Measurements from ENCODE around the gene KRT78.

The KRT78 gene

DNA sequence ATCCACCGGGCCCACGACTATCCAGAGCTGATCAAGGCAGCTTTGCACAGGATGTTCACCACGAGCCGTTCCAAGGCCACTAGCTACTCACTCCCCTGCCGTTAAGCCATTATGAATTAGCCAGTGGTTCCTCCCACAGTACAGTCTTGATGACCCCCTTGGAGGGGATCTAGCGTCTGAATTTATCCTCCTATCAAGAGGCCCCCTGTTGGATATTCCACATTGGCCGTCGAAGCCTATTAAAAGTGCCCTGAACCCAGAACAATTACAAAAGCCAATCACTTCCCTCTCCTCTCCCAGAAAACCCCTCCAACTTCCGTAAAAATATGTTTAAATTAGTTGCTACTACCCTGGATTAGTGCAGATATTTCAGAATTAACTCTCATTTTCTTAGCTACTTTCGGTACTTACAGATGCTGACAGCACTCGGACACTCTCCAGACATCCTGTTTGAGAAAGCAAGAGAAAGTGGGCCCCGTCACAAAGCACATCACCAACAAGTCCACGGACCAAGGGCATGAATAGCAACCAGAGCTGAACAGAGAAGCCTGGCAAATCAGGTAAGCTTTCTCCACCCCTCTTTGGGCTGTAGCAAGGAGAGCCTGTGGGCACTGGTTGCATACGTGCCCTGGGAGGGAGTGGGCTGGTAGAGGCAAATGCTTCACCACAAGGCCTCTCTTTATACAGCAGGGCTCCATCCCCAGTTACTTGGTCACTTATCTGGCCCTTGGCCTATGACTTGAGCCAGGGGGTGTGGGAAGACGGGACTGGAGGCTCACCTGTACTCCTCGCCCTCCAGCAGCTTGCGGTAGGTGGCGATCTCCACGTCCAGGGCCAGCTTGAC is 58.1 kb downstream of the KRT78 start:
- no peak for DNase-seq
- in situ Hi-C loops (cut with MboI; ENCODE audit: low pct_unique_long_range_greater_than_20kb, low sequenced_read_pairs) = no loop called here

DNA sequence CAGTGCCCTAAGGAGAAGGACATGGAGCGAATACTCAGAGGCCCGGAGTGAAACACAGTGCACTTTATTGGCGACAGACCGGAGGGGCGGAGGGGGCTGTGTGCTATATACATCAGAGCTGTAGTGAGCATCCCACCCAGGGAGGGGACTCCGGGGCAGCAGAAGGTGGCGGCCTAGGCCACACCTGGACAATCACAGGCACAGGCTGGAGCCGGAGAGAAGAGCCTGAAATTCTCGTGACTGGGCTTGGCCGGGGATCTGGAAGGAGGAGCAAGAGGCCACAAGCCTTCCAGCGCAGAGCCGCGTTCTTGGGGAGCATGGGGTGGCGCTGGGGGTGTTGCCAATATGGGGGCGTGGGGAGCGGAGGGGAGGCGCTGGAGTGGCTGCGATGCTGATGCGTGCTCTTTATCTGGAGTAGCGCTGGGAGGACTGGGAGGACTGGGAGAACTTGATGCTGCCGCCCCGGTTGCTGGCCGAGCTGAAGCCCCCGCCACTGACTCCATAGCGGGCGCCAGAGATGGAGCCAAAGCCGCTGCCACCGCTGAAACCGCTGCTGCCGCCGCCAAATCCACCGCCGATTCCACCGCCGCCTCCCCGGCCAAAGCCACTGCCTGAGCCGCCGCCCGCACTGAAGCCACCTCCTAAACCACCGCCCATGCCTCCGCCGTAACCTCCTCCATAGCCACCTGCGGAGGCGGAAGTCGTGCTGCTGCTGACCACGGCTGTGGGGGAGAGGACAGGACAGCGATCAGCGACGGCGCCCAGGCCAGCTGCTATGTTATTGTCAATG is 59.0 kb downstream of the KRT78 start:
- DNase-seq = peak; percentile 21
- in situ Hi-C loops (cut with MboI; ENCODE audit: low pct_unique_long_range_greater_than_20kb, low sequenced_read_pairs) = no loop called here

- in situ Hi-C loops (cut with MboI; ENCODE audit: low pct_unique_long_range_greater_than_20kb, low sequenced_read_pairs) = no loop called here
- DNase-seq = no peak
Measured at GRCh38 chr12:52788876-52789636, 59.7 kb downstream of the KRT78 start.

DNA sequence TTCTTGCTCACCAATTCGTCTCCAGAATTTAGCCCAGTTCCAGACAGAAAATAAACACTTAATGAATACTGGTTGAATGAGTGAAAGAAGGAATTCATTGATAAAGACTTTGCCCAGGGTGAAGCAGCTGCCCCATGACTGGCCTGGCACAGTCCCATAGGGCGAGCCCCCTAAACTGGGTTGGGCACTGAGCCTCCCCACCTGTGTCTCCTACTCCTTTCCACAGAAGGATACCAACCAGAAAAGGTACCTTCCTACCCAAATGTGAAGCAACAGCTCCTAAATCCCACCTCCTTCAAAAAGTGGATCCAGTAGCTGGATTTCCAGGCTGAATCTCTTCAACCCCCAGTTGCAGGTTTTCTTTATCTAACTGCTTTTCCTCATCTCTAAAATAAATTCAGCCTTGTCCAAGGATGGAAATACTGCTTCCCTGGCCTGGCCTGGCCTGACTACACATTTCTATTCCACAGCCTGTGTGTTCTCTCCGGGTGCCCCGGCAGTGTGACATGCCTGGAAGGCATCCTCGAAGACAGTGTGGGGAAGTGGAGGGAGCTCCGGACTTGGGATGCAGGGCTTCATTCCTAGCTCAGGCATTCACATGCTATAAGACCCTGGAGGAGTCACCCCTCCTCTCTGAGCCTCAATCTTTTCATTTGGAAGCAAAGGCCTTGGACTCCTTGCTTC is 60.5 kb downstream of the KRT78 start:
- no peak for DNase-seq
- in situ Hi-C loops (cut with MboI; ENCODE audit: low pct_unique_long_range_greater_than_20kb, low sequenced_read_pairs) = no loop called here

Data from KBM-7 (cell line).